AG09319 (cell line): ENCODE data around the gene TMED1.
"Not testable (repeated sequence)": the region's sequence is repeated elsewhere in the genome, so short reads cannot be mapped to it uniquely, and the experiment has no call there.

ENCODE experiments used
- DNase-seq: peaks from one replicate; pipeline ENCODE4 v3.0.0-alpha.2; 2010; ENCODE audit warnings: low read depth; ENCODE audit errors: extremely low read depth
- CTCF ChIP-seq: IDR thresholded peaks from 2 replicates; pipeline ENCODE4 v1.5.1; 2011; ENCODE audit warnings: low read depth, mild to moderate bottlenecking, inconsistent platforms, low read length, moderate library complexity

TMED1 gene

GRCh38 chr19:10868872-10869547 is 33.0 kb upstream of the TMED1 start:
- TF ChIP-seq CTCF, result no peak
- no peak for DNase-seq

GRCh38 chr19:10866495-10866894 is 30.5 kb upstream of the TMED1 start:
- DNase-seq, result no peak
- TF ChIP-seq CTCF, result no peak

GRCh38 chr19:10864538-10864899 is 28.5 kb upstream of the TMED1 start:
- DNase-seq, result peak; percentile 42
- TF ChIP-seq CTCF, result peak; percentile 95

- DNase-seq, result no peak
These were observed 27.2 kb upstream of the TMED1 start for GRCh38 chr19:10863107-10863717.

GRCh38 chr19:10862561-10863106 is 26.6 kb upstream of the TMED1 start:
- DNase-seq, result no peak
- no peak for TF ChIP-seq CTCF

More at GRCh38 chr19:10863107-10863717, 27.2 kb upstream of the TMED1 start:
- no peak for TF ChIP-seq CTCF

GRCh38 chr19:10861103-10861651 is 25.2 kb upstream of the TMED1 start:
- DNase-seq, result no peak
- peak; percentile 42 for TF ChIP-seq CTCF

- no peak for DNase-seq
- peak; percentile 73 for TF ChIP-seq CTCF
These were observed 22.3 kb upstream of the TMED1 start for GRCh38 chr19:10858204-10858828.

GRCh38 chr19:10856899-10857298 is 20.9 kb upstream of the TMED1 start:
- DNase-seq, result not testable (repeated sequence)
